Mesendoderm (in vitro differentiated cells): ENCODE measurements around the gene RARRES2.

Source experiments
- DNase-seq: peaks from one replicate; pipeline ENCODE4 v3.0.0; 2013
- H2AK5ac ChIP-seq: 2 replicates; pipeline ENCODE4 v1.6.1; 2013; ENCODE audit warnings: low read length, inconsistent platforms
- H2BK120ac ChIP-seq: 2 replicates; pipeline ENCODE4 v1.6.1; 2013; ENCODE audit warnings: low read depth, mild to moderate bottlenecking, low read length, moderate library complexity, mixed read lengths
- H2BK15ac ChIP-seq: replicated peaks from 2 replicates; pipeline ENCODE4 v1.6.1; 2013; ENCODE audit warnings: low read depth, mild to moderate bottlenecking, moderate library complexity
- H2BK5ac ChIP-seq: 2 replicates; pipeline ENCODE4 v1.6.1; 2013; ENCODE audit warnings: low read length, inconsistent platforms
- H3K18ac ChIP-seq: 2 replicates; pipeline ENCODE4 v1.6.1; 2013; ENCODE audit warnings: mild to moderate bottlenecking, low read length, mixed read lengths
- H3K23ac ChIP-seq: one replicate; pipeline ENCODE4 v1.6.1; 2013; ENCODE audit warnings: low read length
- H3K27ac ChIP-seq: 2 replicates; pipeline ENCODE4 v1.5.1; 2013; ENCODE audit warnings: low read depth, mild to moderate bottlenecking, inconsistent platforms, low read length, moderate library complexity
- H3K27me3 ChIP-seq: 2 replicates; pipeline ENCODE4 v1.6.1; 2013; ENCODE audit warnings: low read length, control low read depth, mild to moderate bottlenecking, inconsistent platforms; ENCODE audit not compliant: insufficient read depth, poor library complexity
- H3K36me3 ChIP-seq: 2 replicates; pipeline ENCODE4 v1.6.1; 2013; ENCODE audit warnings: low read length, inconsistent platforms; ENCODE audit not compliant: control insufficient read depth, insufficient read depth
- H3K4ac ChIP-seq: one replicate; pipeline ENCODE4 v1.6.1; 2013; ENCODE audit warnings: low read depth, mild to moderate bottlenecking, low read length, moderate library complexity
- H3K4me1 ChIP-seq: 2 replicates; pipeline ENCODE4 v1.6.1; 2013; ENCODE audit warnings: low read depth, low read length, inconsistent platforms; ENCODE audit not compliant: control insufficient read depth
- H3K4me2 ChIP-seq: 2 replicates; pipeline ENCODE4 v1.6.1; 2013; ENCODE audit warnings: low read length
- H3K4me3 ChIP-seq: 2 replicates; pipeline ENCODE4 v1.5.1; 2013; ENCODE audit warnings: mild to moderate bottlenecking, low read length
- H3K56ac ChIP-seq: one replicate; pipeline ENCODE4 v1.6.1; 2013; ENCODE audit warnings: low read length
- H3K79me1 ChIP-seq: 2 replicates; pipeline ENCODE4 v1.6.1; 2013; ENCODE audit warnings: low read length, inconsistent platforms
- H3K79me2 ChIP-seq: 2 replicates; pipeline ENCODE4 v1.6.1; 2013; ENCODE audit warnings: mild to moderate bottlenecking, low read length; ENCODE audit not compliant: control insufficient read depth, insufficient read depth
- H3K9ac ChIP-seq: 2 replicates; pipeline ENCODE4 v1.6.1; 2013; ENCODE audit warnings: low read length, inconsistent platforms
- H4K5ac ChIP-seq: one replicate; pipeline ENCODE4 v1.6.1; 2013; ENCODE audit warnings: low read length
- H4K8ac ChIP-seq: one replicate; pipeline ENCODE4 v1.6.1; 2013; ENCODE audit warnings: low read depth, mild to moderate bottlenecking, control low read depth, low read length, moderate library complexity
- WGBS: extraction: QIAGEN DNeasy Blood & Tissue Kit; methylation state at CpG from one replicate; pipeline ENCODE4 v1.1.7; 2013; ENCODE audit warnings: low lambda C conversion rate, missing lambda C conversion rate; ENCODE audit not compliant: insufficient coverage; ENCODE audit errors: extremely low coverage; 5-methylcytosine and 5-hydroxymethylcytosine counted together

RARRES2 gene

DNA sequence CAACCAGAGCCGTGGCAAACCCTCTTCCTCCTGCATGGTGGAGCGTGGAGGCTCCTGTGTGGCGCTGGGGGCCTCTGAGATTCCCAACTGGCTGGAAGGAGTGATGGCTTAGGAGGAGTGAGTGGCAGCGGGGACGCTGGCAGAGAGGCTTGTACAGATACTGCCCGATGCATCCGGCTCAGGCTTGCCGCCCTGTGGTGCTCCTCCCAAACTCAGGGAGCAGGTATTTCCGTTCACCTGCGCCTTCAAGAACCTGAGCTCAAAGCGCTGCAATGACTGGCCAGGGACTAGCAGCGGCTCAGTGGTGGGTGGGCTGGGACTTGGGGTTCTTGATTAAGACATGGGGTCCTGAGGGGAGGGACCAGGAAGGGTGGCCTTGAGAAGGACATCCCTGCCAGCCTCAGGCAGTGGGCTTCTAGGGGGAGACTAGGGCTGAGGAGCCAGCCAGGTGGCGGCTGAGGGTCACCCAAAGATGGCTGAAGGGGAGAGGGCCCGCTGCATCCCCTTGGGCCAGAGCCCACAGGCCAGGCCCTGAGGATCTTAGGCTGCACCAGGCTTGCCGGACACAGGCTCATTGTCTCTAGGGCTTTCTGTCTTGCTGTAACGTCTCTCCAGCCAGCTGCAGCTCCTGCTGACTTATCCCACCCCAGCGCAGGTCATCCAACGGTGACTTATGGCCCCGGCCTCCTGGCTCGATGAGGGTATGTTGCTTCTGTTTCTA, 40.9 kb upstream of the RARRES2 start:
- H3K4me1 ChIP-seq, result peaks cover 27% of the 10 kb centered on the region
- peak overlapping the region; percentile 34 for H3K56ac ChIP-seq
- H3K27me3 ChIP-seq, result no peaks in the 10 kb centered on the region
- H3K4me2 ChIP-seq, result no peak overlapping the region
- no peak overlapping the region for H3K4ac ChIP-seq
- no peak overlapping the region for H2BK120ac ChIP-seq
- H4K8ac ChIP-seq, result no peak overlapping the region
- WGBS, result no CpG with 5 or more reads among the region's 20 CpGs
- no peak overlapping the region for H3K9ac ChIP-seq
- DNase-seq, result no peak
- H3K79me2 ChIP-seq, result peaks cover 32% of the 10 kb centered on the region
- no peak overlapping the region for H3K23ac ChIP-seq
- H3K27ac ChIP-seq, result no peak overlapping the region
- no peak overlapping the region for H3K4me3 ChIP-seq
- H2BK5ac ChIP-seq, result no peak overlapping the region
- peaks cover 25% of the 10 kb centered on the region for H3K79me1 ChIP-seq
- no peak overlapping the region for H4K5ac ChIP-seq
- no peak overlapping the region for H2AK5ac ChIP-seq
- H3K36me3 ChIP-seq, result no peaks in the 10 kb centered on the region
- H3K18ac ChIP-seq, result peak overlapping the region; percentile 2
- H2BK15ac ChIP-seq, result no peak overlapping the region

DNA sequence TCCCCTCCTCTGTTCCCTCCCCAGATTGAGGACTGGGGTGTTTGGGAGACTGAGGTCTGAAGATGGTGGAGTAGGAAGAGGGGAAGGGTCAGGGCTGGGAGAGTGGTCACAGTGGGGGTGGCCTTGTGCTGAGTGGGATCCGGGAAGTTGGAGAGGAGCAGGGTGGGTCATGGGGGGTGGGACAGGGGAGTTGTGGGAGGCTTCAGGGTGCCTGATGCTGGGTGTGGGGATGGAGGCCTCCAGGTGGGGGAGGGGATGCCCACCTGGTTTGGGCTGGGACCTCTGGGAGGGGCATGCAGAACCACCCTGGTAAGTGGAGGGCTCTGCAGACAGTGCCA, 40.3 kb upstream of the RARRES2 start:
- Histone ChIP-seq H3K4me1 (peaks cover 29% of the 10 kb centered on the region), H3K56ac (no peak overlapping the region), H4K8ac (no peak overlapping the region), H3K23ac (no peak overlapping the region), H4K5ac (no peak overlapping the region), H3K18ac (peak overlapping the region; percentile 2), H3K27ac (no peak overlapping the region), H2AK5ac (no peak overlapping the region), H3K36me3 (no peaks in the 10 kb centered on the region), H2BK15ac (no peak overlapping the region), H3K79me2 (peaks cover 32% of the 10 kb centered on the region), H3K27me3 (no peaks in the 10 kb centered on the region), H3K4me2 (no peak overlapping the region), H3K4me3 (no peak overlapping the region), H3K4ac (no peak overlapping the region), H2BK120ac (no peak overlapping the region), H3K9ac (no peak overlapping the region), H3K79me1 (peaks cover 25% of the 10 kb centered on the region), H2BK5ac (no peak overlapping the region)
- no peak for DNase-seq
- no CpG with 5 or more reads among the region's 1 CpG for WGBS

DNA sequence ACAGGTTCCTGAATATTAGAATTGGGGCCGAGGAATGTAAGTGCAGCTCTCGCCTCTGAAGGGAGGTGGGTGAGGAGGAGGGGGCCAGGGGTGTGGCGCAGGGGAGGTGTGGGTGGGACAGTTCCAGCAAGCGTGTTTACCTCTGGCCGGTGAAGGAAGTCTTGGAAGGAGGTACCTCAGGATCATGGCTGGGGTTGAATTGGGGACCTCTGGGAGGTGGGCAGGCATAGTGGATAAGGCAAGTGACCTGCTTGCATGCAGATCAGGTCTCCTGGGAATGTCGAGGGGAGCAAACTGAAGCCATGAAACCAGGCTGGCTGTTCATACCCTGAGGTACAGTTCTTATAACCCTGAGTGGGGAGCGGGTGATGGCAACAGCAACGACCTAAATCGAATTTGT, 39.7 kb upstream of the RARRES2 start:
- Histone ChIP-seq H3K23ac (no peak overlapping the region), H4K5ac (no peak overlapping the region), H3K4ac (no peak overlapping the region), H3K36me3 (no peaks in the 10 kb centered on the region), H3K79me1 (peaks cover 27% of the 10 kb centered on the region), H3K4me3 (no peak overlapping the region), H3K27me3 (no peaks in the 10 kb centered on the region), H3K56ac (peak overlapping the region; percentile 54), H3K4me1 (peaks cover 35% of the 10 kb centered on the region), H3K9ac (peak overlapping the region; percentile 49), H3K4me2 (no peak overlapping the region), H2AK5ac (no peak overlapping the region), H4K8ac (no peak overlapping the region), H2BK5ac (no peak overlapping the region), H3K79me2 (peaks cover 32% of the 10 kb centered on the region), H2BK15ac (no peak overlapping the region), H2BK120ac (no peak overlapping the region), H3K18ac (no peak overlapping the region), H3K27ac (no peak overlapping the region)
- no peak for DNase-seq
- no CpG with 5 or more reads among the region's 9 CpGs for WGBS

DNA sequence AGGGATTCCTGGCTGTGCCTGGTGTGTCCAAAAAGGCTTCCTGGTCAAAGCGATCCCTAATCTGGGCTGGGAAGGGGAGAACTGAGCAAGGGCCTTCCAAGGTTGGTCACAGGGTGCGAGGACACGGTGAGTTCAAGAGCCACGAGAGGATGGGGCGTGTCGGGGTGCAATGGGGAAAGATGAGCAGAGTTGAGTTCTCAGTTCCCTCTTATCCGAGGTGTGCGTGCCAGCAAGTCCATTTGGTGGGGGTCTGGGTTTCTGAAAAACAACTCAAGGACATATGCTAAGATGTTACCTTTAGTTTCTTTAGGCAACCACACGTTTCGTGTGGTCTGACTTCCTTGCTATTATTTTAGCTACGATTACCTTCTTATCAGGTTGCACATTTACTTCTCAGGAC, 39.0 kb upstream of the RARRES2 start:
- peak overlapping the region; percentile 76 for H2AK5ac ChIP-seq
- no peak overlapping the region for H3K18ac ChIP-seq
- H2BK120ac ChIP-seq, result no peak overlapping the region
- peak overlapping the region; percentile 88 for H3K9ac ChIP-seq
- H3K23ac ChIP-seq, result no peak overlapping the region
- peaks cover 37% of the 10 kb centered on the region for H3K4me1 ChIP-seq
- H4K8ac ChIP-seq, result no peak overlapping the region
- no peak overlapping the region for H4K5ac ChIP-seq
- H3K4ac ChIP-seq, result no peak overlapping the region
- DNase-seq, result no peak
- WGBS, result no CpG with 5 or more reads among the region's 11 CpGs
- H3K27me3 ChIP-seq, result no peaks in the 10 kb centered on the region
- H2BK5ac ChIP-seq, result no peak overlapping the region
- H3K4me3 ChIP-seq, result peak overlapping the region; percentile 65
- H3K79me1 ChIP-seq, result peaks cover 29% of the 10 kb centered on the region
- H3K36me3 ChIP-seq, result no peaks in the 10 kb centered on the region
- H3K4me2 ChIP-seq, result peak overlapping the region; percentile 61
- no peak overlapping the region for H3K27ac ChIP-seq
- peak overlapping the region; percentile 89 for H3K56ac ChIP-seq
- H3K79me2 ChIP-seq, result peaks cover 32% of the 10 kb centered on the region
- no peak overlapping the region for H2BK15ac ChIP-seq

DNA sequence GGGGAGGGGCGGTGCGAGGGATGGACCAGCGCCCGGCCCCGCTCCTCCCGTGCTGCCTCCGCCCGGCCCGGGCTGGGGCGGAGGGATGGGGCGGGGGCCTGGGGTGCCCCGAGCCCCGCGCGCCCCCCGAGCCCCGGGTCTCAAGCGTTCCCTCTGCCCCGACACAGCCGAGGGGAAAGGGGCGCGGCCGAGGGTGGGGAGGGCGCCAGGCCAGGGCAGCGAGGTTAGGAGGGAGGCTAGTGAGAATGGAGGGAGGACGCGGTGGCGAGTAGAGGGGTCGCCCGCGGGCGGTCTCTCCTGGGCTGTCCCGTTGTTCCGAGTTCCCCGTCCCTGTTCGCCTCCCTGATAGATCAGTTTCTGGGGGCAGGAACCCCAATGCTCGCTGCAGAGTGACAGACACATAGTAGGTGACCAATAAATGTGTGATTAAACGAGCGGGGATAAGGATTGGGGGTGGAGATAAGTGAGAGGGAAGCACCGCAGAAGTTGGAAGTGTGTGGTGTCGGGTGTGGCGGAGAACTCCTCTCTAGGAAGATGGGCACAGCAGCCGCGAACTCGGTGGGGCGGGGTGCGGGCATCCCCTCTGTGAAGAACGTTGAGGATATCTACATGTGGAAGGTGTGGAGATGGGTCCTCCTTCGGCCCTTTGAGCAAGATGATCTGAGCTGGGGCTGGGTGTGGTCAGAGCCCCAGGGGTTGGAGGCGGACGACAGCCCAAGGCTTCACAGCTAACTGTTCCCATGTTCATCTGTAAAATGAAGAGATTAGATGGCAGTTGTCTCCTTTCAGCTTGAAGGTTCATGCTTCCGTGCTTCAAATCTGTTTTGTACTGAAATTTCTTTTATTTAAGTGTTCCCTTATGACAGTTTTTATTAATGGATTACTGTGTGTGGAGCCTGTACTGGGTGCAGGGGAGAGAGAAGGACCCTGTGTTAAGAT, 38.3 kb upstream of the RARRES2 start:
- WGBS, result no CpG with 5 or more reads among the region's 52 CpGs
- Histone ChIP-seq H3K27ac (peak overlapping the region; percentile 97), H3K23ac (peak overlapping the region; percentile 34), H3K4me2 (peak overlapping the region; percentile 61), H3K56ac (peak overlapping the region; percentile 89), H3K4me1 (peaks cover 37% of the 10 kb centered on the region), H3K9ac (peak overlapping the region; percentile 88), H2BK120ac (peak overlapping the region; percentile 15), H4K8ac (peak overlapping the region; percentile 90), H3K4me3 (peak overlapping the region; percentile 65), H2AK5ac (peak overlapping the region; percentile 76), H2BK5ac (peak overlapping the region; percentile 24), H3K18ac (peak overlapping the region; percentile 77), H3K36me3 (no peaks in the 10 kb centered on the region), H3K4ac (peak overlapping the region; percentile 98), H3K79me2 (peaks cover 30% of the 10 kb centered on the region), H3K79me1 (peaks cover 27% of the 10 kb centered on the region), H4K5ac (no peak overlapping the region), H3K27me3 (no peaks in the 10 kb centered on the region), H2BK15ac (no peak overlapping the region)
- no peak for DNase-seq
